Astrocyte of the hippocampus (primary cell): ENCODE data around the gene FLYWCH1.

ENCODE experiments used
- DNase-seq: peaks from one replicate; pipeline ENCODE4 v3.0.0; 2011; ENCODE audit warnings: low read depth, low spot score

The FLYWCH1 gene

GRCh38 chr16:2898831-2899563 is 12.7 kb upstream of the FLYWCH1 start:
- DNase-seq, result no peak

- no peak for DNase-seq
Observed at GRCh38 chr16:2899564-2900072, 12.1 kb upstream of the FLYWCH1 start.

DNA sequence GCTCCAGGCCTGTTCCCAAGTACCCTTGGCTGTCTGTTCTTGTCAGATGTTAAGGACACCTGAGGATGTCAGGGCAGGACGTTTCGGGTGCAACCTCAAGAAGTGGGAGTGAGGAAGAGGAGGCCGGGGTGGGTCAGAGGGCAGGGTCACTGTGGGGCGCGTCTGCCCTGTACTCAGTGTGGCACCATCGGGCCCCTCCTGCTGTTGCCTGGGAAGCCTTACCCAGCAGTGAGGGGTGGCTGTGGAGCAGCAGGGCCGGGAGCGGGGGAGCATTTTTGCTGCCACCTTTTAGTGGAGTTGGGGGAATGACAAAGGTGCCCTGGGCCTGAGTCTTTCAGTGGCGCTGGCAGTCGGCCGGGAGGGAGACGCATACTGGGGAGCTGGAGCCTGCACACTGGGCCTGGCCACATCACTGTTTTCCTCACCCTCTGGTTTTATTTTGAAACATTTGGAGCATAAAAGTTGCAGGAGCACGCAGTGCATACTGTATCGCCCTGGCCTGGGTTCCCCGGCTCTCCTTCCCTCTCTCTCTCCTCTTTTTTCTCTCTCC is 11.1 kb upstream of the FLYWCH1 start:
- no peak for DNase-seq

- DNase-seq, result no peak
Observed at GRCh38 chr16:2902337-2903130, 9.2 kb upstream of the FLYWCH1 start.

DNA sequence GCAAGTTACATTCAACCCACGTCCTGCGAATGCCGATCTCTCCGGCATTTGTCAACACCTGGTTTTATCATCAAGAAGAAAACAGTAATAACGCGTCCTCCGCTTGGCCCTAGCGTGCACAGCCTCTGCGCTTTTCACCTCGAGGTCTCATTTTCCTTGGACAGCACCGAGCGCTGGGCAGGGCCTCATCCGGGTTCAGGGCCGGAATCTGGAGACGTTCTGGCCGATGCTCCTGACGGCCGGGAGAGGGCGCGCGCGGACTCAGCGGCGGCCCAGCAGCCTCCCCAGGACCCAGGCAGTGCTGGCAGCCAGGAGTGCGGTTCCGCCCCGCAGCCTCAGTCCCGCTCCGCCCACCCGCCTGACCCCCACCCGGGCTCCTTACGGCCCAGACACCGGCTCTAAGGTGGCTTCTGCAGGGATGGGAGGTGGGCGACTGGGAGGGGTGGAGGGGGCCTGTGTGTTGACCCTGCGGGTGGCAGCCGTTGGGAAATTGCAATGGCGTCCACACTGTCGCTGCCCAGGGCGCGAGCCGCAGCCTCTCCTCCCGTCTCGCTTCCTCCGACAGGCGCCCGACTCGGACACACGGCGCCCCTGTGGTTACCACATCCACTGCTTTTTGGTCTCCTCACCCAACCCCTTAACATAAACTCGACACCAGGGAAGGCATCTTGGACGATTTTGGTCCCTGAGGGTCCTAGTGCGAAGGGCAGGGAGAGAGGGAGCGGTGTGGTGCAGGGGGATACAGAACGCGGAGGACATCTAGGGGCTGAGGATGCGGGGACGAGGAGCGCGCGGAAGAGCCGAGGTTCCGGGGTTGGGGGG is 7.4 kb upstream of the FLYWCH1 start:
- peak; percentile 95 for DNase-seq

- no peak for DNase-seq
Observed at GRCh38 chr16:2904922-2905240, 6.8 kb upstream of the FLYWCH1 start.

GRCh38 chr16:2905241-2905987 is 6.3 kb upstream of the FLYWCH1 start:
- peak; percentile 100 for DNase-seq

GRCh38 chr16:2905988-2906387 is 5.7 kb upstream of the FLYWCH1 start:
- no peak for DNase-seq

- DNase-seq, result peak; percentile 63
Observed at GRCh38 chr16:2907084-2907753, 4.5 kb upstream of the FLYWCH1 start.

DNA sequence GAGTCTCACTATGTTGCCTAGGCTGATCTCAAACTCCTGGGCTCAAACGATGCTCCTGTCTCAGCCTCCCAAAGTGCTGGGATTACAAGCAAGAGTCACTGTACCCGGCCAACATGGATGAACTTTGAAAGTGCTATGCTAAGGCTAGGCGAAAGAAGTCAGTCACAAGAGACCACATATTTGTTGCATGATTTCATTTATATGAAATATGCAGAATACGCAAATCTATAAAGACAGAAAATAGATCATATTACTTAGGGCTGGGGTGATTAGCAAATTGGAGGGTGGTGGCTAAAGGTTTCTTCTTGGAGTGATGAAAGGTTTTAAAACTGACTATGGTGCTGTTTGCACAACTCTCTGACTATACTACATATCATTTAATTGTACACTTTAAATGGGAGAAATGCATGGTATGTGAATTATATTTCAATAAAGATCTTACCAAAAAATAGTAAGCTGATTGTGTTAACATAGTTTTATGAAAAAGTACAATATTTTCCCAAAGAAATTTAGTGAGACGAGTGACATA is 1.2 kb upstream of the FLYWCH1 start:
- DNase-seq, result no peak

DNA sequence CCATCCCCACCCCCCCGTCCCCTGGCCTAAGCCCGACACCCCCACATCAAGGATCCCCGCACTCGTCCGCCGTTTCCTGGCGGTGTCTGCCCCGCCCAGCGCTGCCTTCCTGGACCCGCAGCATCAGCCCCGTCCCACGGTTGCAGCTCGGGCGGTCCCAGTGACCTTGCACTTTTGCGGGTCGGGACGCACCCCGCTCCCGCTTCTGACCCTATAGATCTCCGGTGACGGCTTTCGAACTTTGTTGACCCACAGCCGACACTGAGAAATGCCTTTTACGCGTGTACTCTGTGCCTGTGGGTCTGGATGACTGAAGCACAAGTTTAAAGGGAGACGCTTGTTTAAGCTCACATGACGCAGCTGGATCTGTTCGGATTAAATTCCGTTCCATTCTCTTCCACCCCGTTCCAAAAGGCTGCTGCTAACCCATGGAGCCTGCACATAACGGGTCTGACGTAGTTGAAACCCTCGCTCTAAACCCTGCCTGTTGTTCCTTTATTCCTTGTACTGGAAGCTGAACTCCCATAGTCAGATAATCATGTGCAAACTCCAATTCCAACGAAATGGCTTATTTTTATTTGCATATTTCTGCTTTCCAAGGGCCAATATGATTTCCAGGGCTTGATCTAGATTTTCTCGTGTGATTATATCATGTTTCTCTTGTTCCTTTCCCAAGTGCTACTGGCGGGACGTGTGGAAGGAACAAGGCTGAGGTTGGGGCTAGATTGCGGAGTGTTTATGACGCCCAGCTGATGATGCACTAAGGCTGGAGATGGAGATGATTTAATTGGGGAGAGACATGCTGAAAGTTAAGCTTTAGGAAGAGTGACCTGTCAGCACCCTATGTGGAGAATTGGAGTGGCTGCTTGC is 834 bp downstream of the FLYWCH1 start:
- DNase-seq, result peak; percentile 73

GRCh38 chr16:2913603-2914002 is 1.9 kb downstream of the FLYWCH1 start:
- no peak for DNase-seq

DNA sequence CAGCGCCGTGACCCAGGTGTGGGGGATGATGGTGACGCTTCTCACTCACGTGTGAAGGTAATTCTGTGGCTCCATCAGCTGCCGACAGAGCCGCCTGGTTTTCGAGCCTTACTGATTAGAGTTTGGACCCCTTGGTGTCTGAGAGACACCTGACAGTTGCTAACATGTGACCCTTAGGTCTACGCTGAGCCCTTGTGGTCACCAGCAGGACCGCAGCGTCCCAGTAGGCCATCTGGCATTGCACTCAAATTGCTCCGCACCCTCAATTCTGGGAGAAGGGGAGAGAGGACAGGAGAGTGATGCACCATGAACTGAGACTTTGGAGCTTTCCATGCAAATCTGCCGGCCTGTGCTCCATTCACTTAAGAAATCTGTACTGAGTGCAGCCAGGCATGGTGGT is 2.5 kb downstream of the FLYWCH1 start:
- DNase-seq, result no peak

GRCh38 chr16:2915196-2915929 is 3.6 kb downstream of the FLYWCH1 start:
- DNase-seq, result no peak

GRCh38 chr16:2919511-2920255 is 8.0 kb downstream of the FLYWCH1 start:
- DNase-seq, result peak; percentile 79

GRCh38 chr16:2923481-2923880 is 11.8 kb downstream of the FLYWCH1 start:
- DNase-seq, result no peak

- DNase-seq, result peak; percentile 20
Observed at GRCh38 chr16:2924901-2925755, 13.4 kb downstream of the FLYWCH1 start.
